ENCODE data around the gene CASKIN2. TPM values are rescaled to one million over a fixed set of nuclear protein-coding genes. Genes with fewer than 3 reads are reported as not detected.

The CASKIN2 gene
- total RNA-seq, 1 experiment from 2014 or later: 40.0 TPM

DNA sequence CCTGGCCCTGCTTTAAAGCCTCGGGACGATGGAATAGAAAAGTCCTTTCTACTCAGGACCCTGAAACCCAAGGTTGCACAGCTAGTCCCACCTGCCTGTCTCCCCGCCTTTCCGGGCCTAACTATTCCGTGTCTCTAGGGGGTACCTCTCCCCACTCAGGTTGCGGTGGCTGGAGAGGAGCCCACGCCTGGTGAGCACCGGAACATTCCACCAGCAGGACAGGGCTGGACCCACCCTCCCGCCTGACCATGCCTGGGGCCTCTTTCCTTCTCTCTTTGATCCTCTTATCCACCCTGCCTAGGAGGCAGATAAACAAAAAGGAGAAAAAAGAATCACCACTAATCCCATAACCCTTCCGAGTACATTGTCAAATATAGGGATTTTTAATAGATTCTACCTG lies 21.0 kb upstream of the CASKIN2 start:
- ChIA-PET CTCF (interaction anchor here (0.5 kb wide), 1 partner anchor 12 kb away, joined by 3 read pairs; no protein-coding TSS in a partner anchor), POLR2A (no interaction called here)
- in situ Hi-C loops (cut with HindIII; ENCODE audit: low pct_unique_long_range_greater_than_20kb, low sequenced_read_pairs): no loop called here
- DNase-seq (ENCODE audit: low read depth, low spot score) (no peak), ATAC-seq (no peak)
- Histone ChIP-seq H3K27ac (ENCODE audit: low read length) (no peak overlapping the region), H3K27me3 (ENCODE audit: control insufficient read depth, insufficient read depth, low read length) (no peaks in the 10 kb centered on the region), H3K9me3 (ENCODE audit: control insufficient read depth, insufficient read depth, low read depth, low read length) (no peaks in the 10 kb centered on the region), H3K4me3 (ENCODE audit: low read depth in 2 of 2, low read length in 2 of 2) (no peak overlapping the region), H3K36me3 (ENCODE audit: control insufficient read depth, insufficient read depth, low read length) (no peaks in the 10 kb centered on the region), H3K4me1 (ENCODE audit: control insufficient read depth, insufficient read depth, low read length) (peaks cover 16% of the 10 kb centered on the region)
- no TSS peak for BruUV-seq (replicated peaks)
- intact Hi-C loops (cut with micrococcal nuclease; ENCODE audit: unreplicated experiment): no loop called here
- TF ChIP-seq SIN3A (IDR thresholded peaks at IDR 0.05; ENCODE audit: borderline replicate concordance, insufficient read depth, low read depth, low read length): no peak
- no peak for TF ChIP-seq TCF7L2 (IDR thresholded peaks at IDR 0.05; ENCODE audit: low read depth, low read length)
- TF ChIP-seq, protein P1, sequence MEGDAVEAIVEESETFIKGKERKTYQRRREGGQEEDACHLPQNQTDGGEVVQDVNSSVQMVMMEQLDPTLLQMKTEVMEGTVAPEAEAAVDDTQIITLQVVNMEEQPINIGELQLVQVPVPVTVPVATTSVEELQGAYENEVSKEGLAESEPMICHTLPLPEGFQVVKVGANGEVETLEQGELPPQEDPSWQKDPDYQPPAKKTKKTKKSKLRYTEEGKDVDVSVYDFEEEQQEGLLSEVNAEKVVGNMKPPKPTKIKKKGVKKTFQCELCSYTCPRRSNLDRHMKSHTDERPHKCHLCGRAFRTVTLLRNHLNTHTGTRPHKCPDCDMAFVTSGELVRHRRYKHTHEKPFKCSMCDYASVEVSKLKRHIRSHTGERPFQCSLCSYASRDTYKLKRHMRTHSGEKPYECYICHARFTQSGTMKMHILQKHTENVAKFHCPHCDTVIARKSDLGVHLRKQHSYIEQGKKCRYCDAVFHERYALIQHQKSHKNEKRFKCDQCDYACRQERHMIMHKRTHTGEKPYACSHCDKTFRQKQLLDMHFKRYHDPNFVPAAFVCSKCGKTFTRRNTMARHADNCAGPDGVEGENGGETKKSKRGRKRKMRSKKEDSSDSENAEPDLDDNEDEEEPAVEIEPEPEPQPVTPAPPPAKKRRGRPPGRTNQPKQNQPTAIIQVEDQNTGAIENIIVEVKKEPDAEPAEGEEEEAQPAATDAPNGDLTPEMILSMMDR (IDR thresholded peaks at IDR 0.05): no peak
- TF ChIP-seq, protein P2, sequence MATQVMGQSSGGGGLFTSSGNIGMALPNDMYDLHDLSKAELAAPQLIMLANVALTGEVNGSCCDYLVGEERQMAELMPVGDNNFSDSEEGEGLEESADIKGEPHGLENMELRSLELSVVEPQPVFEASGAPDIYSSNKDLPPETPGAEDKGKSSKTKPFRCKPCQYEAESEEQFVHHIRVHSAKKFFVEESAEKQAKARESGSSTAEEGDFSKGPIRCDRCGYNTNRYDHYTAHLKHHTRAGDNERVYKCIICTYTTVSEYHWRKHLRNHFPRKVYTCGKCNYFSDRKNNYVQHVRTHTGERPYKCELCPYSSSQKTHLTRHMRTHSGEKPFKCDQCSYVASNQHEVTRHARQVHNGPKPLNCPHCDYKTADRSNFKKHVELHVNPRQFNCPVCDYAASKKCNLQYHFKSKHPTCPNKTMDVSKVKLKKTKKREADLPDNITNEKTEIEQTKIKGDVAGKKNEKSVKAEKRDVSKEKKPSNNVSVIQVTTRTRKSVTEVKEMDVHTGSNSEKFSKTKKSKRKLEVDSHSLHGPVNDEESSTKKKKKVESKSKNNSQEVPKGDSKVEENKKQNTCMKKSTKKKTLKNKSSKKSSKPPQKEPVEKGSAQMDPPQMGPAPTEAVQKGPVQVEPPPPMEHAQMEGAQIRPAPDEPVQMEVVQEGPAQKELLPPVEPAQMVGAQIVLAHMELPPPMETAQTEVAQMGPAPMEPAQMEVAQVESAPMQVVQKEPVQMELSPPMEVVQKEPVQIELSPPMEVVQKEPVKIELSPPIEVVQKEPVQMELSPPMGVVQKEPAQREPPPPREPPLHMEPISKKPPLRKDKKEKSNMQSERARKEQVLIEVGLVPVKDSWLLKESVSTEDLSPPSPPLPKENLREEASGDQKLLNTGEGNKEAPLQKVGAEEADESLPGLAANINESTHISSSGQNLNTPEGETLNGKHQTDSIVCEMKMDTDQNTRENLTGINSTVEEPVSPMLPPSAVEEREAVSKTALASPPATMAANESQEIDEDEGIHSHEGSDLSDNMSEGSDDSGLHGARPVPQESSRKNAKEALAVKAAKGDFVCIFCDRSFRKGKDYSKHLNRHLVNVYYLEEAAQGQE (IDR thresholded peaks at IDR 0.05; ENCODE audit: insufficient read depth in 1 of 2, low read depth in 2 of 2, low read length in 1 of 2): no peak
- TF ChIP-seq POLR2AphosphoS5 (IDR thresholded peaks at IDR 0.05; ENCODE audit: low read depth, low read length): no peak

DNA sequence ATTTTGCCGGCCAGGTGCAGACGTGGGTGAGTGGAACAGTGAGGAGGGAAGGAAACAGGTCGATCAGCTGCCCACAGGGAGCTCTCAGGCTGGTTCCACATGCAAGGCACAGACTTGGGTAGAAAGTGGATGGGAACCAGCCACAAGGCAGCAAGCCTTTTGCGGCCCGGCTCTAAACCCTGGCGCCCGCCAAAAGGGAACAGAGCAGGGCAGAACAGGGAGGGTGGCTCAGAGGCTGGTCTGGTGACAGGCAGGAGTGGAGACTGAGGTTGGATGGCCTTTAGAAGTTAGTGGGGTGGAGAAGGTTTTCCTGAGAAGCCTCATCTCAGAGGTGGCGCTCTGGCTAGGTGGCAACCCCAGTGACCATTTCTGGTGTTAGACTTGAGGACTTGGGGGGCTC lies 20.5 kb upstream of the CASKIN2 start:
- Histone ChIP-seq H3K4me1 (ENCODE audit: control insufficient read depth, insufficient read depth, low read length) (peaks cover 11% of the 10 kb centered on the region), H3K27me3 (ENCODE audit: control insufficient read depth, insufficient read depth, low read length) (no peaks in the 10 kb centered on the region), H3K27ac (ENCODE audit: low read length) (no peak overlapping the region), H3K9me3 (ENCODE audit: control insufficient read depth, insufficient read depth, low read depth, low read length) (no peaks in the 10 kb centered on the region), H3K4me3 (ENCODE audit: low read depth in 2 of 2, low read length in 2 of 2) (no peak overlapping the region), H3K36me3 (ENCODE audit: control insufficient read depth, insufficient read depth, low read length) (no peaks in the 10 kb centered on the region)
- ChIA-PET POLR2A (no interaction called here), CTCF (interaction anchor here (0.5 to 1.6 kb wide), 2 partner anchors 12 to 66 kb away, joined by 3 to 4 read pairs; no protein-coding TSS in a partner anchor)
- intact Hi-C loops (cut with micrococcal nuclease; ENCODE audit: unreplicated experiment) (no loop called here), in situ Hi-C loops (cut with HindIII; ENCODE audit: low pct_unique_long_range_greater_than_20kb, low sequenced_read_pairs) (no loop called here)
- TF ChIP-seq, protein P2 (IDR thresholded peaks at IDR 0.05; ENCODE audit: insufficient read depth in 1 of 2, low read depth in 2 of 2, low read length in 1 of 2): no peak
- TF ChIP-seq SIN3A (IDR thresholded peaks at IDR 0.05; ENCODE audit: borderline replicate concordance, insufficient read depth, low read depth, low read length) (no peak), TCF7L2 (IDR thresholded peaks at IDR 0.05; ENCODE audit: low read depth, low read length) (no peak), POLR2AphosphoS5 (IDR thresholded peaks at IDR 0.05; ENCODE audit: low read depth, low read length) (no peak)
- TF ChIP-seq, protein P1 (IDR thresholded peaks at IDR 0.05): no peak
- 0 out of 2 replicates have a peak, but pooled peaks have one; percentile 9 for ATAC-seq
- no peak for DNase-seq (ENCODE audit: low read depth, low spot score)
- no TSS peak for BruUV-seq (replicated peaks)

Data from Panc1 (cell line).